GM12878 (cell line): ENCODE results near the gene GPR6. TPM values are rescaled to one million over a fixed set of nuclear protein-coding genes. Genes with fewer than 3 reads are reported as not detected.

Experiments used
- ATAC-seq: fragments of 200-7000 bp; cut with Tn5 transposase; 3 replicates; pipeline ENCODE4 v1.9.1; 2020; ENCODE audit warnings: mild to moderate bottlenecking, moderate library complexity
- BruUV-seq: library from RNA; stranded (reverse); fragments of 400-500 nt; replicated peaks from 2 replicates; lab custom pipeline; 2021; lab: Mats Ljungman, UMichigan
- CTCF ChIA-PET: fragments of 300-600 bp; sonication (Branson Sonifier 250); formaldehyde crosslinking; extraction: SDS; loops from one replicate; lab custom pipeline; 2021; ENCODE audit warnings: inconsistent platforms; lab: Yijun Ruan, JAX
- POLR2A ChIA-PET: fragments of 350-600 bp; formaldehyde crosslinking; extraction: SDS; loops from one replicate; lab custom pipeline; 2021; ENCODE audit warnings: inconsistent platforms; lab: Charles Lee
- RAD21 ChIA-PET: fragments of 300-600 bp; sonication (Branson Sonifier 250); formaldehyde crosslinking; loops from one replicate; lab custom pipeline; 2023; ENCODE audit warnings: antibody characterized with exemption; ENCODE audit not compliant: unreplicated experiment; lab: Charles Lee
- SMC1A ChIA-PET: fragments of 300-600 bp; sonication (Branson Sonifier 250); formaldehyde crosslinking; loops from one replicate; lab custom pipeline; 2023; ENCODE audit not compliant: unreplicated experiment, uncharacterized antibody; lab: Charles Lee
- DNase-seq: peaks from one replicate; pipeline ENCODE4 v3.0.0-alpha.2; 2011; ENCODE audit warnings: low read depth, low spot score
- FAIRE-seq: peaks from 3 replicates; lab custom pipeline; 2011; peaks lifted over from hg19 to GRCh38; lab: Jason Lieb, UNC
- H2AFZ ChIP-seq: 2 replicates; pipeline ENCODE4 v1.6.0; 2011; ENCODE audit warnings: low read depth, low read length, control low read depth; ENCODE audit not compliant: control insufficient read depth
- H3K27ac ChIP-seq: 2 replicates; pipeline ENCODE4 v1.5.1; 2011; ENCODE audit warnings: control low read depth; ENCODE audit not compliant: control insufficient read depth, insufficient read depth
- H3K27me3 ChIP-seq, 2 experiments: replicated peaks in 1 of 2; 2 replicates each; pipeline versions ENCODE4 v1.6.0 to v1.6.1; 2011; ENCODE audit warnings: low read length in 1 of 2; ENCODE audit not compliant: control insufficient read depth in 2 of 2, insufficient read depth in 2 of 2
- H3K36me3 ChIP-seq, 2 experiments: 2 replicates each; pipeline ENCODE4 v1.5.1; 2011; ENCODE audit warnings: low read length in 1 of 2; ENCODE audit not compliant: control insufficient read depth in 2 of 2, insufficient read depth in 2 of 2
- H3K4me1 ChIP-seq: 2 replicates; pipeline ENCODE4 v1.6.1; 2011; ENCODE audit warnings: mild to moderate bottlenecking, low read length, moderate library complexity, mixed read lengths; ENCODE audit not compliant: control insufficient read depth, insufficient read depth
- H3K4me2 ChIP-seq: 2 replicates; pipeline ENCODE4 v1.6.0; 2011; ENCODE audit warnings: control low read depth; ENCODE audit not compliant: control insufficient read depth, insufficient read depth
- H3K4me3 ChIP-seq: fragments of 200-600 bp; sonication (generic); 2 replicates; pipeline ENCODE4 v1.5.1; 2016
- H3K79me2 ChIP-seq: 2 replicates; pipeline ENCODE4 v1.6.0; 2011; ENCODE audit warnings: low read length; ENCODE audit not compliant: control insufficient read depth, insufficient read depth
- H3K9ac ChIP-seq: 2 replicates; pipeline ENCODE4 v1.8.0; 2011; ENCODE audit warnings: low read length, control low read depth, mixed read lengths; ENCODE audit not compliant: control insufficient read depth, insufficient read depth
- H3K9me3 ChIP-seq: replicated peaks from 3 replicates; pipeline ENCODE4 v1.5.1; 2011; ENCODE audit warnings: mild to moderate bottlenecking, low read length; ENCODE audit not compliant: control insufficient read depth, insufficient read depth
- H4K20me1 ChIP-seq: 2 replicates; pipeline ENCODE4 v1.6.0; 2011; ENCODE audit not compliant: control insufficient read depth, insufficient read depth
- CHD2 ChIP-seq: IDR thresholded peaks from 2 replicates; pipeline ENCODE4 v1.6.1; 2011; ENCODE audit warnings: low read depth, low read length, improper control_type of control experiment, borderline replicate concordance
- MLLT1 ChIP-seq: fragments of 450-650 bp; IDR thresholded peaks from 2 replicates; pipeline ENCODE4 v1.6.1; 2016; ENCODE audit warnings: mild to moderate bottlenecking
- POLR2AphosphoS2 ChIP-seq: IDR thresholded peaks from 2 replicates; pipeline ENCODE4 v1.6.1; 2011; ENCODE audit warnings: low read depth, mild to moderate bottlenecking, low read length, improper control_type of control experiment, moderate library complexity
- RFX5 ChIP-seq: IDR thresholded peaks from 2 replicates; pipeline ENCODE4 v1.6.1; 2011; ENCODE audit warnings: low read depth, low read length, improper control_type of control experiment
- SMC3 ChIP-seq: IDR thresholded peaks from 2 replicates; pipeline ENCODE4 v1.6.1; 2011; ENCODE audit warnings: low read length, improper control_type of control experiment, borderline replicate concordance
- YY1 ChIP-seq: IDR thresholded peaks from 2 replicates; pipeline ENCODE4 v1.6.1; 2011; ENCODE audit warnings: low read depth, mild to moderate bottlenecking, low read length
- ZNF207 ChIP-seq: fragments of 450-650 bp; IDR thresholded peaks from 2 replicates; pipeline ENCODE4 v1.6.1; 2014; ENCODE audit warnings: antibody characterized with exemption, mild to moderate bottlenecking, borderline replicate concordance
- ZNF622 ChIP-seq: fragments of 450-650 bp; IDR thresholded peaks from 2 replicates; pipeline ENCODE4 v1.6.1; 2017; ENCODE audit warnings: mild to moderate bottlenecking, inconsistent platforms
- WGBS: methylation state at CpG from one replicate; pipeline ENCODE4 v1.1.6; 2016; ENCODE audit warnings: low lambda C conversion rate; ENCODE audit not compliant: insufficient replicate concordance, insufficient coverage; ENCODE audit errors: missing lambda C conversion rate; 5-methylcytosine and 5-hydroxymethylcytosine counted together
- in situ Hi-C: fragments of 300-500 bp; cut with MboI; formaldehyde crosslinking; loops from 9 replicates; pipeline ENCODE4 v1.14.3; 2018; ENCODE audit warnings: mixed read lengths
- intact Hi-C: fragments of 100-400 bp; cut with micrococcal nuclease; formaldehyde crosslinking; loops from one replicate; pipeline ENCODE4 v1.14.2; 2022; ENCODE audit not compliant: unreplicated experiment
- polyA plus RNA-seq, 11 experiments: library from polyadenylated mRNA; depleted of rRNA in 4 of 11; unstranded in 6 of 11; stranded (reverse) in 5 of 11; fragments of >200 nt; fragmentation: Nextera tagmentation in 4 of 11; fragmentation: Illumina TruSeq in 1 of 11; extraction: Ambion mirVana in 4 of 11; extraction: Trizol in 1 of 11; gene quantifications; 1 replicate in 1 of 11; 2 replicates in 10 of 11; pipeline versions ENCODE4 v1.2.1 to v1.2.3, GENCODE V29; 2011 to 2016; ENCODE audit warnings: inconsistent platforms in 2 of 11, missing spikeins in 2 of 11, low read depth in 1 of 11
- total RNA-seq, 4 experiments: library from RNA; depleted of rRNA in 3 of 4; stranded (reverse); fragments of >200 nt in 3 of 4; fragmentation: Illumina TruSeq in 1 of 4; extraction: Trizol in 1 of 4; gene quantifications; 2 replicates each; pipeline versions ENCODE4 v1.2.1 to v1.2.3, GENCODE V29; 2013 to 2021
- TF ChIP-seq, protein P1 (sequence below): fragments of 450-650 bp; conservative IDR thresholded peaks from 2 replicates; pipeline ENCODE4 v1.6.1; 2017; ENCODE audit warnings: mild to moderate bottlenecking, moderate library complexity

Gene GPR6
- total and polyA plus RNA-seq, 10 of the 15 experiments (the other 5 are each of a cell fraction or from before 2014, with no cell fraction given) = not detected

DNA sequence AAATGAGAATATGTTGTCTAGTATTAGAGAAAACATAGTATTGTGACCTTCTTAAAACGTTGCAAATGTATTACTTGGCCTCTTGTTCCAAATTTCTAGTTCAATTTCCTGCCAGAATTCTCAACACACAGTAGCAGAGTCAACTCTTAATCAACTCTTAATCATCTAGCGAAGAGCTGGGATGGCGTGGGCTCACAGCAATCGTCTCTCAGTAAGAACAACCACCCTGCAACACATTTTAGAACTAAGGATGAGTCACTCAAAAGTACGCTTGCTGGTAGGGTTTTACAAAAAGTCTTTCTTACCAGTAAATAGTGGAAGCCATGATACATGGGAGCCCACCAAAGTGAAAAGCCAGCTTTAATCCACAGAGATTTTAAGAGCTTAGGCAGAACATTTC is 24.6 kb downstream of the GPR6 start:
- POLR2A ChIA-PET = no interaction called here
- Histone ChIP-seq H2AFZ (no peak overlapping the region), H3K4me1 (no peaks in the 10 kb centered on the region), H3K27ac (no peak overlapping the region), H3K4me2 (no peak overlapping the region), H3K79me2 (no peaks in the 10 kb centered on the region), H3K27me3 (no peaks in the 10 kb centered on the region; a peak in 1 of 4 replicates), H3K4me3 (no peak overlapping the region), H3K9ac (no peak overlapping the region), H4K20me1 (no peaks in the 10 kb centered on the region), H3K9me3 (no peaks in the 10 kb centered on the region), H3K36me3 (no peaks in the 10 kb centered on the region)
- in situ Hi-C loops = no loop called here
- WGBS = 1% methylated on average over 5 of the region's 5 CpGs
- SMC1A ChIA-PET = no interaction called here
- ATAC-seq (no peak), DNase-seq (no peak), FAIRE-seq (no peak)
- no TSS peak for BruUV-seq
- no peak for TF ChIP-seq CHD2
- TF ChIP-seq RFX5 = no peak
- TF ChIP-seq YY1 = no peak
- TF ChIP-seq ZNF622 = no peak
- TF ChIP-seq ZNF207 = no peak
- TF ChIP-seq, protein P1, sequence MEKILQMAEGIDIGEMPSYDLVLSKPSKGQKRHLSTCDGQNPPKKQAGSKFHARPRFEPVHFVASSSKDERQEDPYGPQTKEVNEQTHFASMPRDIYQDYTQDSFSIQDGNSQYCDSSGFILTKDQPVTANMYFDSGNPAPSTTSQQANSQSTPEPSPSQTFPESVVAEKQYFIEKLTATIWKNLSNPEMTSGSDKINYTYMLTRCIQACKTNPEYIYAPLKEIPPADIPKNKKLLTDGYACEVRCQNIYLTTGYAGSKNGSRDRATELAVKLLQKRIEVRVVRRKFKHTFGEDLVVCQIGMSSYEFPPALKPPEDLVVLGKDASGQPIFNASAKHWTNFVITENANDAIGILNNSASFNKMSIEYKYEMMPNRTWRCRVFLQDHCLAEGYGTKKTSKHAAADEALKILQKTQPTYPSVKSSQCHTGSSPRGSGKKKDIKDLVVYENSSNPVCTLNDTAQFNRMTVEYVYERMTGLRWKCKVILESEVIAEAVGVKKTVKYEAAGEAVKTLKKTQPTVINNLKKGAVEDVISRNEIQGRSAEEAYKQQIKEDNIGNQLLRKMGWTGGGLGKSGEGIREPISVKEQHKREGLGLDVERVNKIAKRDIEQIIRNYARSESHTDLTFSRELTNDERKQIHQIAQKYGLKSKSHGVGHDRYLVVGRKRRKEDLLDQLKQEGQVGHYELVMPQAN = no peak
- no peak for TF ChIP-seq MLLT1
- TF ChIP-seq SMC3 = no peak
- no peak for TF ChIP-seq POLR2AphosphoS2
- CTCF ChIA-PET = no interaction called here
- RAD21 ChIA-PET = no interaction called here
- intact Hi-C loops = no loop called here
